Myocyte (in vitro differentiated cells): ENCODE results near the gene FGGY. TPM values are rescaled to one million over a fixed set of nuclear protein-coding genes. Genes with fewer than 3 reads are reported as not detected.
"Not testable (repeated sequence)": the region's sequence is repeated elsewhere in the genome, so short reads cannot be mapped to it uniquely, and the experiment has no call there.

Experiments
- DNase-seq: peaks from one replicate; pipeline ENCODE4 v3.0.0-alpha.2; 2012; ENCODE audit warnings: low read depth
- total RNA-seq: library from RNA; depleted of rRNA; stranded (reverse); fragments of >200 nt; gene quantifications from 2 replicates; pipeline ENCODE4 v1.2.3, GENCODE V29; 2014

FGGY gene
- total RNA-seq, 1 donor from 2014 or later = 21.0 TPM

DNA sequence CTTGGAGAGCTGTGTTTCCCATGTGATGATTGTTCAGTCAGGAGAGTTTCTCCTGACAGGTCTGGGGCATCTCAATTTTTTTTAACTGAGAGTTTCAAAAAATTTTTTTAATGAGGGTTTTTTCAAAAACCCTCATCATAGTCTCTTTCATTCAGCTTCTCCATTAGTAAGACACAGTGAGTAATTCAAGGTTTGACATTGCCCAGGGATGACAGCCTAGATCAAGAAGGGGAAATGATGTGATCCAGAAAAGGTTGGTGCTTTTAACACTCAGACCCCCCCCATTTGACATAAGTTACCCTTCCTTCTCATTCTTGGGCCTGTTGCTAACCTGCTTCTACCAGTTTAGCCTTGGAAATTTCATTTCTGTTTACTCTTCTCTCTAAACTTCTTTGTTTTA, 328.5 kb downstream of the FGGY start:
- no peak for DNase-seq

- no peak for DNase-seq
These were observed 334.8 kb downstream of the FGGY start for GRCh38 chr1:59631561-59632255.

GRCh38 chr1:59635097-59635496, 338.2 kb downstream of the FGGY start:
- no peak for DNase-seq

DNA sequence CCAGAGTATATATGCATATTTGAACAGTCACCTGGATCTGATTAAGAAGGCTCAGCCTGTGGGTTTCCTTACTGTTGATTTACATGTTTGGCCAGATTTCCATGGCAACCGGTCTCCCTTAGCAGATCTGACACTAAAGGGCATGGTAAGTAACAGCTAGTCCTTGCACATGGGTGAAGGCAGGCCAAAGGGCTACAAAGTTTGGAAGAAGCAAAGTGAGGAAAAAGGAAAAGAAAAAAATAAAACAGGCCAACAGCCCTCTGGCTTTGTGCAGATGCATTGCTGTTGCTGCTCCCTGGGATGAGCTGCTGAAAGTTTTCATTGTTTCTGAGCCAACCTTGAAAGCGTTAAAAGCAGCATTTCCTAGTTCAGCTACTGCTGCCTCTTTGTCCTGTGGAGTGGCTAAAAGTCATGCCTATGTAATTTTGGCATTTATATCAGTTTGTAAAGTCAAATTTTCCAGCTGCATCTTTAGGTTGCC, 341.4 kb downstream of the FGGY start:
- DNase-seq = peak; percentile 48

- no peak for DNase-seq
These were observed 342.4 kb downstream of the FGGY start for GRCh38 chr1:59639266-59639665.

DNA sequence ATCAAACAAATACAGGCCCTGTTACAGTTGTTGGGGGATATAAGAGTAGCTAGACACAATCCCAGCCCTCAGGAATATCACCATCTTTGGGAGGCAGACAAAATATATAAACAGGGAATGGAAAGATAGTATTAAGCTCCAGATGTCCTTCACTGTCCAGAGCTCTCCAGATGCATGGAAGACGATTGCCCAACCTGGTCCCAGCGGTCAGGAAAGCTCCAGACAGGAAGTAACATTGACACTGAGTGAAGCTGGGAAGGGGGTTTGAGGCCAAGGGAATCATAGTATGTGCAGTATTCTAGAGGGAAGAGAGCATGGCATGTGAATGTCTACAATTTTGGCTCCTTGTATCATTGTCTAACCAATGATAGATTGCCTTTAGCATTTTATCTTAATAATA, 344.0 kb downstream of the FGGY start:
- DNase-seq = no peak

GRCh38 chr1:59641836-59642235, 344.9 kb downstream of the FGGY start:
- DNase-seq = no peak

DNA sequence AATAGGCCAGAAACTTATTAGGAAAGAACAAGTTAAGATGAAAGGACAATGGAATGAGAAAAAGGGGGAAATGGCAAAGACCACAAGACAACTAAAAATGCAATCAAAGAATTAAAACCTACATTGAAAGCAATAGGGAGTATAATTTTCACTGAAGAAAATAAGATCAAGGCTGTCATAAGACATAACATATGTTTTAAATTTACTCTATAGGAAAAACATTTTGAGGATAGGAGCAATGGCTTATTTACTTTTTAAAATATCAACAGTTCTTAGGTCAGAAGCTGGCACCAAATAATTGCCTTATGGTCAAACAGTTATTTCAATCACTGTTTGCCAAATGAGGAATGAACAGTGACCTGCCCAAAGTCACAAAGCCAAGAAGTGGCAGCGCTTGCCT, 346.6 kb downstream of the FGGY start:
- no peak for DNase-seq

DNA sequence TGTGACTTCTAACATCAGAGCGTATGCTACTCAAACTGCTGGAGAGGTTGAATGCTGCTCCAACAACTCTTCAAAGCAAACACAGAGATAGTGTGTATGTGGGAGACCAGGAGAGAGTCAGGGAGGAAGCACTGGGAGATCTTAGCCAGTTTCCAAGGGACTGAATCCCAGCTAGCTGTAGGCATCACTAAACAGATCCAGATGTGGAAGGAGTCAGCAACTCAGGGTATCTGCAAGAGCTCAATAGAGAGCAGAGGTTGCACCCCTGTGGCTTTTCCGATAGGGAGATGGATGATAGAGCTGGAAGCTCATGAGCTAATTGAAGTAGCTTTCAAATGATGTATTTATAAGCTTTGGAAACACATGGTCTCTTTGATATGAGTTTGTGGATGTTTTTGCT, 349.0 kb downstream of the FGGY start:
- peak; percentile 10 for DNase-seq

DNA sequence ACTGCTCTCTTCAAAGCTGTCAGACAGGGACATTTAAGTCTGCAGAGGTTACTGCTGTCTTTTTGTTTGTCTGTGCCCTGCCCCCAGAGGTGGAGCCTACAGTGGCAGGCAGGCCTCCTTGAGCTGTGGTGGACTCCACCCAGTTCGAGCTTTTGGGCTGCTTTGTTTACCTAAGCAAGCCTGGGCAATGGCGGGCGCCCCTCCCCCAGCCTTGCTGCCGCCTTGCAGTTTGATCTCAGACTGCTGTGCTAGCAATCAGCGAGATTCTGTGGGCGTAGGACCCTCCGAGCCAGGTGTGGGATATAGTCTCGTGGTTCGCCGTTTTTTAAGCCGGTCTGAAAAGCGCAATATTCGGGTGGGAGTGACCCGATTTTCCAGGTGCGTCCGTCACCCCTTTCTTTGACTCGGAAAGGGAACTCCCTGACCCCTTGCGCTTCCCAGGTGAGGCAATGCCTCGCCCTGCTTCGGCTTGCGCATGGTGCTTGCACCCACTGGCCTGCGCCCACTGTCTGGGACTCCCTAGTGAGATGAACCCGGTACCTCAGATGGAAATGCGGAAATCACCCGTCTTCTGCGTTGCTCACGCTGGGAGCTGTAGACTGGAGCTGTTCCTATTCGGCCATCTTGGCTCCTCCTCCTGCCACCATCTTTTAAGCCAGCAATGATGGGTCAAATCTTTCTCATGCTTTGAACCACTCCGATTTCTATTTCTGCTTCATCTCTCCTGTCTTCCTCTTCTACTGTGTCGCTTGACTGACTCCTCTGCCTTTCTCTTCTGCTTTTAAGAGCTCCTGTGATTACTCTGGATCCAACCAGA, 356.5 kb downstream of the FGGY start:
- DNase-seq = not testable (repeated sequence)

GRCh38 chr1:59653968-59654367, 357.1 kb downstream of the FGGY start:
- peak; percentile 77 for DNase-seq

DNA sequence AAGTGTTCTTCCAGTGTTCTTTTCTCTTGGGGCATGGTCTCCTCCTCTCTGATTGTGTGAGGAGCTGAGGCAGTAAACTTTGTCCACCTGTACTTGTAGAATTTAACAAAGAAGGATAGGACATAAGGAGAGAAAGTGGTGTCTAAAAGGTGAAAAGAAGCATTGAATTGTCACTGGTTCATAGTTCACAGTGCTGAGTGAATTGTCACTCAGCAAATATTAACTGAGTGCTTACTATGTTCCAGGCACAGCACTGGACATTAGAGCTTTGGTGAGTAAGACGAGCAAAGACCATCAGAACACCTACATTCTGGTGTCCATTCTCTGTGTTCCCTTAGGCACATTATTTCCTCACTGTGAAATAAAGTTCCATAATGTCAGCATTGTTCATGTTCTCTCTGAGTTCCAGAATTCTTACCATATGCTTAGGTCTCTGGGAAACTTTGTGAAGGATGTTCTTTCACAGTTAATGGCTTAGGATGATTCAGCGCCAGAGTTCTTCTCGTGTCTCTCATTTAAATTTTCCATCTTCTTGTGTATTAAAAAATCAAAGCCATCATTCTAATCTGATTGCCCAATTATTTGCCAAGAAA, 361.1 kb downstream of the FGGY start:
- DNase-seq = no peak

- no peak for DNase-seq
These were observed 367.3 kb downstream of the FGGY start for GRCh38 chr1:59664166-59664565.

GRCh38 chr1:59666106-59666505, 369.2 kb downstream of the FGGY start:
- no peak for DNase-seq

DNA sequence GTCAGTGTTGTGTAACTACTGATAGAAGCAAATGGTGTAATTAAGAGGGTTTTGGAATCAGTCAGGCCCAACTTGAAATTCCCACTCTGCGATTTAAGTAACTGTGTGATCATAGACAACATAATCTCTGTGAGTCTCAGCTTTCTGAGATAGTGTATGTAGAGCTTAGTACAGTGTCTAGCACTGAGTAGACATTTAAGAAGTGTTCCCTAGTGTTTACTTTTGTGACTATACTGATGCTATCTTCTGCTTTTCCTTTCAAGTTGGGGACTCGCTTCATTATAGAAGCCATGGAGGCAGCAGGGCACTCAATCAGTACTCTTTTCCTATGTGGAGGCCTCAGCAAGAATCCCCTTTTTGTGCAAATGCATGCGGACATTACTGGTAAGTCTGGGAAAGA, 370.1 kb downstream of the FGGY start:
- DNase-seq = no peak

GRCh38 chr1:59669752-59670312, 372.9 kb downstream of the FGGY start:
- peak; percentile 84 for DNase-seq

GRCh38 chr1:59670662-59671061, 373.8 kb downstream of the FGGY start:
- no peak for DNase-seq

GRCh38 chr1:59671066-59671952, 374.4 kb downstream of the FGGY start:
- peak; percentile 80 for DNase-seq

GRCh38 chr1:59671953-59672305, 375.0 kb downstream of the FGGY start:
- no peak for DNase-seq

GRCh38 chr1:59672851-59673572, 376.1 kb downstream of the FGGY start:
- DNase-seq = peak; percentile 85
